ENCODE results near the gene LYPLA2. TPM values are rescaled to one million over a fixed set of nuclear protein-coding genes. Genes with fewer than 3 reads are reported as not detected.

The LYPLA2 gene
- total RNA-seq, 1 experiment from 2014 or later = 78.0 TPM

GRCh38 chr1:23748016-23748415 is 42.9 kb upstream of the LYPLA2 start:
- ATAC-seq = no peak
- intact Hi-C loops (cut with micrococcal nuclease) = no loop called here

More at GRCh38 chr1:23748016-23748415, 42.9 kb upstream of the LYPLA2 start:
- Histone ChIP-seq H3K27ac (ENCODE audit: low read depth, low read length) (no peak overlapping the region), H3K9ac (ENCODE audit: low read length) (no peak overlapping the region), H3K36me3 (ENCODE audit: control insufficient read depth in 1 of 2, insufficient read depth in 2 of 2, low read length in 2 of 2) (peaks cover 31 to 37% of the 10 kb centered on the region in 2 experiments; a peak in 3 of 4 replicates), H4K20me1 (ENCODE audit: insufficient read depth) (peaks cover 26% of the 10 kb centered on the region; the same call in 1 of the 2 replicates), H3K9me3 (ENCODE audit: control insufficient read depth in 1 of 2, insufficient read depth in 1 of 2, low read depth in 1 of 2, low read length in 2 of 2) (no peaks in the 10 kb centered on the region), H2AFZ (ENCODE audit: low read depth, low read length, poor library complexity, severe bottlenecking) (no peak overlapping the region), H3K27me3 (ENCODE audit: insufficient read depth, low read length) (no peaks in the 10 kb centered on the region), H3K4me1 (ENCODE audit: control insufficient read depth in 1 of 2, insufficient read depth in 2 of 2, low read length in 2 of 2) (peaks cover 8 to 17% of the 10 kb centered on the region in 2 experiments; a peak in 3 of 4 replicates), H3K9me2 (ENCODE audit: insufficient read depth) (no peaks in the 10 kb centered on the region), H3K79me2 (ENCODE audit: insufficient read depth, low read length) (peaks cover 90% of the 10 kb centered on the region), H3K4me3 (replicated peaks in 1 of 2; ENCODE audit: low read depth in 1 of 2, low read length in 2 of 2) (no peak overlapping the region), H3K4me2 (ENCODE audit: low read length) (no peak overlapping the region)
- no TSS peak for BruUV-seq (replicated peaks)
- ChIA-PET CTCF (no interaction called here), POLR2A (no interaction called here), RAD21 (ENCODE audit: low non-redundant PET in 1 of 2, low total read pairs in 2 of 2, uncharacterized antibody in 2 of 2, unreplicated experiment in 2 of 2) (no interaction called here)
- no peak for TF ChIP-seq ZNF274 (IDR thresholded peaks at IDR 0.05; ENCODE audit: low read depth, low read length)
- no peak for TF ChIP-seq CEBPB (IDR thresholded peaks at IDR 0.05; ENCODE audit: low read depth)
- no peak for TF ChIP-seq SIN3A (IDR thresholded peaks at IDR 0.05; ENCODE audit: low read depth)
- TF ChIP-seq TCF7L2 (IDR thresholded peaks at IDR 0.05; ENCODE audit: borderline replicate concordance, extremely low read depth, insufficient read depth, insufficient read length) = no peak
- no peak for TF ChIP-seq EZH2 (IDR thresholded peaks at IDR 0.05)
- no peak for TF ChIP-seq FOSL1 (IDR thresholded peaks at IDR 0.05; ENCODE audit: low read depth)
- no peak for TF ChIP-seq ELF1 (IDR thresholded peaks at IDR 0.05; ENCODE audit: borderline replicate concordance, low read depth)
- no peak for TF ChIP-seq SP1 (IDR thresholded peaks at IDR 0.05; ENCODE audit: low read depth)
- TF ChIP-seq SRF (IDR thresholded peaks at IDR 0.05; ENCODE audit: low read depth) = no peak
- no peak for TF ChIP-seq POLR2A (IDR thresholded peaks at IDR 0.05; ENCODE audit: borderline replicate concordance, extremely low read depth, insufficient read depth, insufficient read length)
- TF ChIP-seq CTCF (IDR thresholded peaks at IDR 0.05 in 2 of 3, conservative IDR thresholded peaks at IDR 0.05 in 1 of 3; ENCODE audit: borderline replicate concordance in 1 of 3, insufficient read depth in 1 of 3, low read depth in 2 of 3, low read length in 2 of 3) = no peak
- TF ChIP-seq ZBTB33 (IDR thresholded peaks at IDR 0.05; ENCODE audit: extremely low read depth, insufficient replicate concordance, low read length) = no peak
- TF ChIP-seq YY1 (IDR thresholded peaks at IDR 0.05; ENCODE audit: extremely low read depth, insufficient replicate concordance, low read depth, low read length) = no peak
- no peak for TF ChIP-seq EGR1 (IDR thresholded peaks at IDR 0.05; ENCODE audit: low read depth)
- TF ChIP-seq REST (IDR thresholded peaks at IDR 0.05; ENCODE audit: low read depth) = no peak
- no peak for TF ChIP-seq POLR2AphosphoS5 (IDR thresholded peaks at IDR 0.05; ENCODE audit: low read depth, low read length)
- TF ChIP-seq JUND (IDR thresholded peaks at IDR 0.05) = no peak
- no peak for DNase-seq (ENCODE audit: low read depth, low spot score)
